Effector CD4-positive, alpha-beta T cell (primary cell): ENCODE measurements around the gene PLEKHA8.

Experiments
- DNase-seq: peaks from one replicate; pipeline ENCODE4 v3.0.0-alpha.2; 2020

Gene PLEKHA8

DNA sequence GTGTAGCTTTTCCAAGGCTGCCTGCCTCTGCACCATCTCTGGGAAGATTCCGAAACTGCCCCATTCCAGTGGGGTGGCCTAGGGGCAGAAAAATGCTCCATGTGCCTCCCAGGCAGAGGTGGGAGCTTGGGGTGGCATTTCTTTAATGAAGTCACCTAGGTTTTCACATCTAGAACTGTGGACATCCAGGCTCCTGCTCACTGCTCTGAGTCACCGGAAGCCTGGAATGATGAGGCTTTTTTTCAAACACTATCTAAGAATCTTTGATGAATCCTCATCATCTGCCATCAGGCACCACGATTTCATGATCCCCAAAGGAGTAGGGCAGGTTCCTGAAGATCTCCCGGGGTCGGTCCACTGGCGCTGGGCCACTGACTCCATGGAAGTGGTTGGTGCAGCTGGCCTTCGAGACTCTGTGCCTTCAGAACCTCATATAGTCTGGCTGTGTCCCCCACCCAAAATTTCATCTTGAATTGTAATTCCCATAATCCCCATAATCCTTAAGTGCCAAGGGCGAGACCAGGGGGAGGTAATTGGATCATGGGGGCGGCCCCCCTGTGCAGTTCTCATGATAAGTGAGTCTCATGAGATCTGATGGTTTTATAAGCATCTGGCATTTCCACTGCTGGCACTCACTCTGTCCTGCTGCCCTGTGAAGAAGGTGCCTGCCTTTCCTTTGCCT is 143.7 kb downstream of the PLEKHA8 start:
- DNase-seq = no peak

DNA sequence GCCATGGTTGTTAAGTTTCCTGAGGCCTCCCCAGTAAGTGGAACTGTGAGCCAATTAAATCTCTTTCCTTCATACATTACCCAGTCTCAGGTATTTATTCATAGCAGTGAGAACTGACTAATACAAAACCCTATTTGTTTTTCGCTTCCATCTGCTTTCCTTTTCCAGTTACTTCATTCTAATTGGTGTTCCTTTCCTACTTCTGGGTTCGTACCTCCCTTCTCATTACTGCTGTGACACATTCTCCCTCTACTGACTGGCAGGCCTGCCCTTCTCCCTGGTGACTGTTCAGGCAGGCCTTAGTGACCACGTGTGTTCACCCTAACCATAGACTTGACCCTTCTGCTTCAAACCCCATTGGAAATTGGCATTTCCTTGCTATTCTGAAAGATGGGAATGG is 144.2 kb downstream of the PLEKHA8 start:
- DNase-seq = no peak

DNA sequence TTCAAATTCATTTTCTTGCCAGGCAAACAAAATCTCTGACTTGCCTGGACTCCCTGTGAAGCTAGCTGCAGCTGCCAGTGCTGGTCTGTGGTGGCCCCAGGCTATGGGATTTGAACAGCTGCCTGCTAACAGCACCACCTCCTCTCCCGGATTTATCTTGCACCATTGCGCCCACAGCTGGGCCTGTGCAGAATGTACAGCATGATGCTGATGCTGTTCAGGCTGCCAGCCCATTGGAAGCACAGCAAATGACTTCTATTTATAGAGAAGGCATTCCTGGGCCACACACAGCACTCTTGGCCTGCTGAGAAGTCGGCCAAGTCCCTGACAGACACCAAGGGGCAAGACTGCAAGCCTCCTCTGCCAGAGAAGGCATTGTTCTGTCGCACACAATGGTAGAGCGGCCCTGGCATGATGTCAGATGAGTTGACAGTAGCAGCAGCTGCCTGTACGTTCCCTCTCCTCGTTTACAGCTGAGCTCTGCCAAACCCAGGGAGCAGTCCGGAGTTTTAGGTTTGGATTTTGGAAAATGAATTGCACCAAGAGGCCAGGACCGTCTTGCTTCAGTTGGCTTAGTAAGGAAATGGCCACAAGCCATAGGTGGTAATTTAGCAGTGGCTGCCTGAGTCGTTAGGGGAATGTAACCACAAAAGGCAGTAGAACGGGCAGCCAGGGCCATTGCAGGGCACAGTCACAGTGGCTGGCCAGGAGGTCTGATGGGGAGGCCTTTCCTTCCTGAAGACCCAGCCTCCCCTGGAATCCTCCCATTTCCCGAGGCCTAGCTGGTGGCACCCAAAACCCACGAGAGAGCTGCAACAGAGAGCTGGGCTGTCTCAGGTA is 145.1 kb downstream of the PLEKHA8 start:
- no peak for DNase-seq

DNA sequence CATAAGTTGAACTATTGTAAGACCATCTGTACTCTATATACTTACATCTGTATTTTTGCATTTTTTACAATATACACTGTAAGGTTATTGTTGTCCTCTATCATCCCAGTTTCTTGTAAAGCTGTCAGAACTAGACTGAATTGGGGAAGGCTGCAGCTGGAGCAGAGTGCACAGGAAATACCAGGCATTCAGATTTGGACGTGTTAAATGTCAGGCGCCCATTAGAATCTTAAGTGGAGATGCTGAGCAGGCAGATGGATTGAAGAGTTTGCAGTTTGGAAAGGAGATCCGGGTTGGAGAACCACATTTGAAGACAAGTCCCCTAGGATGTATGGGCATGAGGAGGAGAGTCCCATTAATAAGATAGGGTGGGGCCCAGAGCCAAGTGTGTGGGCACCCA is 147.0 kb downstream of the PLEKHA8 start:
- DNase-seq = no peak

DNA sequence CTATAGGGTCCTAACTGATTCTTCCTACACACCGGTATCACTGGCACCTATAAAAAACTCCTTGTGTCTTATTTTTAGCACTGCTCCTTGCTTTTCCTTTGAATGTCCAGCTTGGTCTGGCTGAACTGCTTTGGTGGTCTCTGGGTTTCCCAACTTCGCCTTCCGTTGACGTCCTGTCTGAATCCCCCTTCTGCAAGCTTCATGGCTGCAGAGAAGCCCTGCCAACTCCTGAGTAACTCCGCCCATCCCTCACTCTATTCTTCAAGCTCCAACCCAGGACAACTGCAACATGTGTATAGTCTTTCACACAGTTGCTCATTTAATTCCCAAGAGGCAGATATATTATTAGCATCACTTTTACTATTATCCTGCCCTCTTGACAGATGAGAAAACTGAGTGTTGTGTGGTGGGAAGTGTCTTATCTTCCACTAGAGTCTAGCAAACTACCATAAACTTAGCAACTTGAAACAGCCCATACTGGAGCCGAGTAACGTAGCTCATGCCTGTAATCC is 147.5 kb downstream of the PLEKHA8 start:
- DNase-seq = no peak

DNA sequence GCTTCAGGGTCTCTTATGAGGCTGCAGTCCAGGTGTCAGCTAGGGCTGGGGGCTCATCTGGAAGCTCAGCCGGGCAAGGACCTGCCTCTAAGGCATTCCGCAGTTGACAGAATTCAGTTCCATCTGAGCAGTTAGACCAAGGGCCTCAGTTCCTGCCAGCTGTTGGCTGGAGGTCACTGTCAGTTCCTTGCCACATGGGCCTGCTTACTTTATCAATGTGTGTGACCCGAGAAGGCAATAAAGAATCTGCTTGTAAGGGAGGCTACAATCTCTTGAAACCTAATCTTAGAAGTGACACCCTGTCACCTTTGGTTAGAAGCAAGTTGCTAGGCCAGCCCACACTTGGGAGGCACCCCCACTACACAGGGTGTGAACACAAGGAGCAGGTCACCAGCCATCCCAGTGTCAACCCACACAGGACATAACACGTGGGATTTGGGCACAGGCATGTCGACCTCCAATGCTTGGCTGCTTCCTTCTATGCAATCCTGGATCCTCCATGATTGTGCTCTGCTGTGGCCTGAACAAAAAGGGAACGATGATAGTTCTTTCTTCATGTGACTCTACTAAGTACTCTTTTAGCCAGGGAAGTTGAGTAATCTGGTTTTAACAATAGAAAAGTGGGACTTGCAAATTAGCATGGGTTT is 148.4 kb downstream of the PLEKHA8 start:
- DNase-seq = no peak

DNA sequence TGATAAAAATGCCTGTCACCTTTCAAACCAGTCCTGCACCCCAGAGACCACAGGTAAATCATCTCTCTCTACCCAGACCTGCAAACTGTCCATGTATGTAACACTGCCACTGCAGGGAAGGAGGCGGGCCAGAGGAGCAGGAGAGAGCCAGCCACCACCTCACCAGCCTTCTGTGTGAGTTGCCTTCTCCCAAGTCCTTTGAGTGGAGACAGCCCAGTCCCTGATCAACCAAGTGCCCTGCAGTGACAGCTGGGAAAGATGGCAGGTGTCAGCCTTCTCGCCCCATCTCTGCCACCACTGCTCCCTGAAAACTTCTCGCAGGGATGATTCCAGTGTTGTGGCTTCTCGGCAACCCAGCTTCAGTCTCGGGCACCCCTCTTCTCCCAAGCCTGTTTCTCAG is 149.0 kb downstream of the PLEKHA8 start:
- DNase-seq = no peak

DNA sequence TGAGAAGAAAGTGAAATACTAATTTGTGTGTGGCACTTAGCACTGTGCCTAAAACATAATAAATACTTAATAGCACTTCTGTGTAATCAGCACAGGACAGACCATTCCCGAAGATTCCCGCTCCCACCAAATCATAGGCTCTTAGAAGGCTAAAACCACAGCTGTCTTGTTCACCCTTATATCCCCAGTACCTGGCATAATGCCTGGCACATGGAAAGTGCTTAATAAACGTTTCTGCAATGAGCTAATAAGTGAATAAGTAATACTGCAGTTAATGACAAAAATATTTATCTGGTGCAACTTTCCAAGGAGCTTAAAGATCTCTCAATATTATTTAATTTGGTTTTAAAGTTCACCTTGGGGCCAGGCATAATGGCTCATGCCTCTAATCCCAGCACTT is 149.8 kb downstream of the PLEKHA8 start:
- no peak for DNase-seq

DNA sequence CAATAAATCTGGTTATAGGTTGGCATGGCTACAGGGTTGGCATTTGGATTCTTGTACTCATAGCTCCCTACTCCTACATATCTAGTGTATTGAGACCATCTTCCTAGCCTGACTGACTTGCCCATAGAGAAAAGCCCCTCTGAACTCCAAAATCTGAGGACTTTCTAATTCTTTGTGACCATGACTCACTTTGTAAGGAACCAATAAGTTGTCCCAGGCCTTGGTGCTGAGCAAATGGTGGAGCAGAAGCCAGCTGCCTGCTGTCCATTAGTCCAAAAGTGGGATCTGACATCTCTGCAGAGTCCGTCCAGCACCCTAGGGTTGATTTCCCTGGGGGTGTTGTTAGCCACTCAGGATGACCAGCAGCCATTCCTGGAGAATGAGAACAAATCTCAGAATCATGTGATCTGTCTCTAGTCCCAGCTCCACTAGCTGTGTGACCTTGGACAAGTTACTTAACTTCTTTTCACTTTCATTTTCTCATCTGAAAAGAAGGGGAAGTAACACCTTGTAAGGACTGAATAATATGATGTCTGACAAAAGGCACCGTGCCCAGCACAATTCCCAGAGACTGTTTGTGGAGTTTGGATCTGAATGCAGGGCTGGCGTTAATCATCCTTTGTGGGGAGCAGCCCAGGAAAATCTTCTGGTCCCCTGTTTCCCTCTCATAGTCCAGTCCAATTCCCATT is 150.7 kb downstream of the PLEKHA8 start:
- DNase-seq = no peak
